K562 (cell line): ENCODE data around the gene FADS6. TPM values are rescaled to one million over a fixed set of nuclear protein-coding genes. Genes with fewer than 3 reads are reported as not detected.

Experiments used
- ATAC-seq: fragments of 200-7000 bp; cut with Tn5 transposase; 3 replicates; pipeline ENCODE4 v1.9.1; 2020; ENCODE audit warnings: moderate library complexity
- BruUV-seq: library from RNA; stranded (reverse); fragments of 400-500 nt; replicated peaks from 2 replicates; lab custom pipeline; 2021; lab: Mats Ljungman, UMichigan
- CTCF ChIA-PET: fragments of 300-600 bp; formaldehyde crosslinking; extraction: SDS; loops from one replicate; lab custom pipeline; 2021; ENCODE audit warnings: low intra/inter-chr PET ratio; lab: Yijun Ruan, JAX
- POLR2A ChIA-PET: fragments of 300-600, 350-650 bp; sonication (Branson Sonifier 250); formaldehyde crosslinking; extraction: SDS; loops from one replicate; lab custom pipeline; 2021; ENCODE audit warnings: antibody characterized with exemption, inconsistent platforms; lab: Yijun Ruan, JAX
- DNase-seq, 4 experiments: peaks; one replicate each; pipeline versions ENCODE4 v3.0.0 to v3.0.0-alpha.2; 2011 to 2018; ENCODE audit warnings: low spot score in 3 of 4, mixed read lengths in 3 of 4; ENCODE audit errors: extremely low read depth in 1 of 4
- FAIRE-seq: peaks from 2 replicates; lab custom pipeline; 2011; peaks lifted over from hg19 to GRCh38; lab: Jason Lieb, UNC
- H2AFZ ChIP-seq: 2 replicates; pipeline ENCODE4 v1.6.0; 2011; ENCODE audit warnings: low read depth, low read length, control low read depth, inconsistent platforms
- H3K27ac ChIP-seq: fragments of 200-600 bp; 3 replicates; pipeline ENCODE4 v1.8.0; 2011; ENCODE audit warnings: low read depth, mild to moderate bottlenecking, control low read depth, inconsistent platforms, low read length, moderate library complexity, mixed read lengths; ENCODE audit errors: extremely low read depth
- H3K27me3 ChIP-seq, 2 experiments: fragments of 300-600 bp in 1 of 2; 2 replicates in 1 of 2; 3 replicates in 1 of 2; pipeline versions ENCODE4 v1.6.0 to v1.8.0; 2011; ENCODE audit warnings: inconsistent platforms in 2 of 2, low read length in 2 of 2, mild to moderate bottlenecking in 1 of 2, mixed read lengths in 1 of 2, moderate library complexity in 1 of 2; ENCODE audit not compliant: control insufficient read depth in 2 of 2, insufficient read depth in 2 of 2
- H3K36me3 ChIP-seq: fragments of 300-600 bp; 3 replicates; pipeline ENCODE4 v1.8.0; 2011; ENCODE audit warnings: mild to moderate bottlenecking, low read length, inconsistent platforms; ENCODE audit not compliant: control insufficient read depth, insufficient read depth
- H3K4me1 ChIP-seq, 2 experiments: fragments of 200-600 bp in 1 of 2; replicated peaks in 1 of 2; 2 replicates in 1 of 2; 3 replicates in 1 of 2; pipeline versions ENCODE4 v1.5.1 to v1.8.0; 2011; ENCODE audit warnings: inconsistent platforms in 2 of 2, low read length in 2 of 2, mild to moderate bottlenecking in 1 of 2, mixed read lengths in 1 of 2, moderate library complexity in 1 of 2; ENCODE audit not compliant: control insufficient read depth in 2 of 2, insufficient read depth in 2 of 2
- H3K4me2 ChIP-seq: 2 replicates; pipeline ENCODE4 v1.6.1; 2011; ENCODE audit warnings: low read length, control low read depth, inconsistent platforms, mixed read lengths; ENCODE audit not compliant: insufficient read depth
- H3K4me3 ChIP-seq: fragments of 200-600 bp; sonication (generic), shearing (Covaris generic); 2 replicates; pipeline ENCODE4 v1.5.1; 2016; ENCODE audit warnings: control low read depth, inconsistent platforms
- H3K79me2 ChIP-seq: fragments of 200-600 bp; 3 replicates; pipeline ENCODE4 v1.8.0; 2011; ENCODE audit warnings: low read length, inconsistent platforms; ENCODE audit not compliant: control insufficient read depth, insufficient read depth
- H3K9ac ChIP-seq, 2 experiments: 2 replicates each; pipeline versions ENCODE4 v1.6.0 to v1.6.1; 2011; ENCODE audit warnings: low read depth in 2 of 2, low read length in 2 of 2, control low read depth in 1 of 2, inconsistent platforms in 1 of 2, mild to moderate bottlenecking in 1 of 2, mixed read lengths in 1 of 2; ENCODE audit not compliant: insufficient read depth in 1 of 2
- H3K9me1 ChIP-seq: one replicate; pipeline ENCODE4 v1.6.0; 2011; ENCODE audit warnings: inconsistent platforms, mild to moderate bottlenecking, low read length, moderate library complexity; ENCODE audit not compliant: control insufficient read depth, insufficient read depth
- H3K9me3 ChIP-seq: replicated peaks from 2 replicates; pipeline ENCODE4 v1.5.1; 2011; ENCODE audit warnings: low read depth, low read length, inconsistent platforms; ENCODE audit not compliant: control insufficient read depth, insufficient read depth
- H4K20me1 ChIP-seq: replicated peaks from 2 replicates; pipeline ENCODE4 v1.6.1; 2011; ENCODE audit warnings: low read length, inconsistent platforms, mixed read lengths; ENCODE audit not compliant: control insufficient read depth, insufficient read depth
- RFX5 ChIP-seq: IDR thresholded peaks from 2 replicates; pipeline ENCODE4 v1.6.1; 2011; ENCODE audit warnings: low read depth, mild to moderate bottlenecking, improper control_type of control experiment, low read length
- ZFP36 ChIP-seq: fragments of 150-350 bp; IDR thresholded peaks from 2 replicates; pipeline ENCODE4 v1.6.1; 2018; ENCODE audit warnings: low read length, low read depth; ENCODE audit not compliant: partially characterized antibody
- ZNF12 ChIP-seq: sonication (generic); formaldehyde crosslinking; IDR thresholded peaks from 2 replicates; pipeline ENCODE4 v1.4.0; 2020; ENCODE audit warnings: mild to moderate bottlenecking, missing genetic modification reagents
- WGBS: fragments of 100-300 bp; shearing (Covaris generic); methylation state at CpG from one replicate; pipeline ENCODE4 v1.1.6; 2016; ENCODE audit warnings: low coverage, mixed read lengths; ENCODE audit not compliant: insufficient coverage; ENCODE audit errors: missing lambda C conversion rate; 5-methylcytosine and 5-hydroxymethylcytosine counted together
- in situ Hi-C: fragments of 300-500 bp; cut with MboI; formaldehyde crosslinking; loops from 4 replicates; pipeline ENCODE4 v1.15.0; 2018; ENCODE audit warnings: inconsistent platforms, mixed read lengths
- intact Hi-C: fragments of 100-400 bp; cut with micrococcal nuclease; formaldehyde crosslinking; loops from 2 replicates; pipeline ENCODE4 v1.14.2; 2022
- polyA plus RNA-seq, 8 experiments: library from polyadenylated mRNA; depleted of rRNA in 4 of 8; stranded (reverse) in 5 of 8; unstranded in 3 of 8; fragments of >200 nt; fragmentation: Nextera tagmentation in 2 of 8; fragmentation: Illumina TruSeq in 1 of 8; extraction: Ambion mirVana in 2 of 8; extraction: Trizol in 1 of 8; gene quantifications; 2 replicates each; pipeline versions ENCODE4 v1.2.1 to v1.2.3, GENCODE V29; 2011 to 2014; ENCODE audit warnings: inconsistent platforms in 1 of 8, missing spikeins in 1 of 8
- total RNA-seq, 7 experiments: library from RNA; depleted of rRNA in 6 of 7; stranded (reverse); fragments of >200 nt in 6 of 7; fragmentation: Illumina TruSeq in 2 of 7; extraction: Trizol in 2 of 7; gene quantifications; 2 replicates each; pipeline versions ENCODE4 v1.2.1 to v1.2.3, GENCODE V29; 2011 to 2021; ENCODE audit warnings: low replicate concordance in 1 of 7

FADS6 gene
- total and polyA plus RNA-seq, 9 of the 15 experiments (the other 6 are each of a cell fraction or from before 2014, with no cell fraction given) = 0.18 to 0.22 TPM; not detected in 7

GRCh38 chr17:74890554-74890953 lies 2.9 kb downstream of the FADS6 start:
- Histone ChIP-seq H3K36me3 (no peaks in the 10 kb centered on the region), H3K79me2 (no peaks in the 10 kb centered on the region), H3K4me3 (no peak overlapping the region), H3K4me1 (peaks cover 0 to 25% of the 10 kb centered on the region in 2 experiments; a peak in 2 of 5 replicates), H4K20me1 (no peaks in the 10 kb centered on the region; the same call in 1 of the 2 replicates), H3K4me2 (no peak overlapping the region), H2AFZ (no peak overlapping the region), H3K9me1 (no peaks in the 10 kb centered on the region), H3K27me3 (peaks cover 13 to 28% of the 10 kb centered on the region in 2 experiments; a peak in 4 of 5 replicates), H3K27ac (no peak overlapping the region), H3K9ac (no peak overlapping the region), H3K9me3 (no peaks in the 10 kb centered on the region)
- intact Hi-C loops = no loop called here
- no peak for FAIRE-seq
- CTCF ChIA-PET = no interaction called here
- BruUV-seq = no TSS peak
- POLR2A ChIA-PET = interaction anchor here (0.6 to 1.3 kb wide), 3 partner anchors 17 to 23 kb away, joined by 4 to 6 read pairs (median 4); partner anchors contain the start of gene FDXR
- no peak for DNase-seq
- ATAC-seq = no peak
- WGBS = 59% methylated on average over 7 of the region's 7 CpGs
- peak; percentile 92 for TF ChIP-seq ZFP36
- TF ChIP-seq ZNF12 (CRISPR knock-in tag) = no peak
- in situ Hi-C loops = no loop called here

GRCh38 chr17:74888469-74888868 lies 5.0 kb downstream of the FADS6 start:
- H3K4me3 ChIP-seq = no peak overlapping the region
- BruUV-seq = no TSS peak
- no peaks in the 10 kb centered on the region for H3K9me3 ChIP-seq
- intact Hi-C loops = no loop called here
- H3K27ac ChIP-seq = no peak overlapping the region
- no peak overlapping the region for H2AFZ ChIP-seq
- no peak overlapping the region for H3K4me2 ChIP-seq
- no peaks in the 10 kb centered on the region for H3K9me1 ChIP-seq
- H4K20me1 ChIP-seq = no peaks in the 10 kb centered on the region
- no peak for TF ChIP-seq RFX5
- DNase-seq (no peak), ATAC-seq (no peak), FAIRE-seq (no peak)
- no peaks in the 10 kb centered on the region for H3K79me2 ChIP-seq
- H3K36me3 ChIP-seq = no peaks in the 10 kb centered on the region
- peaks cover 0 to 16% of the 10 kb centered on the region in 2 experiments; a peak in 2 of 5 replicates for H3K4me1 ChIP-seq
- ChIA-PET CTCF (no interaction called here), POLR2A (interaction anchor here (1.5 kb wide), 1 partner anchor 12 kb away, joined by 4 read pairs; no protein-coding TSS in a partner anchor)
- 40% methylated on average over 13 of the region's 13 CpGs for WGBS
- peaks cover 0 to 10% of the 10 kb centered on the region in 2 experiments; a peak in 1 of 5 replicates for H3K27me3 ChIP-seq
- H3K9ac ChIP-seq = no peak overlapping the region; a peak in 1 of 4 replicates
- in situ Hi-C loops = no loop called here
